Lower leg skin (tissue), 4 donors: ENCODE results near the gene FAM216A. TPM values are rescaled to one million over a fixed set of nuclear protein-coding genes. Genes with fewer than 3 reads are reported as not detected.
"Not testable (repeated sequence)": the region's sequence is repeated elsewhere in the genome, so short reads cannot be mapped to it uniquely, and the experiment has no call there.

Experiments
- DNase-seq, 2 donors: peaks; one replicate each; pipeline ENCODE4 v3.0.0-alpha.2; 2019; ENCODE audit warnings: low spot score in 2 of 2
- H3K4me3 ChIP-seq: fragments of 200-600 bp; sonication (generic); 2 replicates; pipeline ENCODE4 v1.5.1; 2017; ENCODE audit warnings: mild to moderate bottlenecking, low read depth; ENCODE audit not compliant: poor library complexity, severe bottlenecking
- CTCF ChIP-seq, 3 donors: fragments of 450-650 bp; IDR thresholded peaks; one replicate each; pipeline ENCODE4 v1.5.1; 2016; ENCODE audit warnings: antibody characterized with exemption in 3 of 3, mild to moderate bottlenecking in 3 of 3, moderate library complexity in 2 of 3
- POLR2A ChIP-seq, 2 donors: fragments of 450-650 bp; IDR thresholded peaks; one replicate each; pipeline ENCODE4 v1.6.1; 2016 to 2017; ENCODE audit warnings: antibody characterized with exemption in 2 of 2, mild to moderate bottlenecking in 1 of 2, moderate library complexity in 1 of 2
- WGBS, 2 donors: methylation state at CpG; one replicate each; pipeline ENCODE4 v1.1.5; 2018; 5-methylcytosine and 5-hydroxymethylcytosine counted together
- intact Hi-C: fragments of 100-400 bp; cut with DNase I; formaldehyde crosslinking; loops from one replicate; pipeline ENCODE4 v1.15.0; 2023; ENCODE audit warnings: low total_unique reads
- total RNA-seq, 4 donors: library from RNA; depleted of rRNA; stranded (reverse); fragments of >200 nt; gene quantifications; one replicate each; pipeline ENCODE4 v1.1.0, GENCODE V29; 2016

The FAM216A gene
- total RNA-seq, 4 donors from 2014 or later, result 0.30 to 1.9 (median 0.85) TPM

GRCh38 chr12:110505332-110505731, 36.7 kb downstream of the FAM216A start:
- intact Hi-C loops, result no loop called here
- H3K4me3 ChIP-seq, result no peak overlapping the region
- WGBS, 2 donors, result 81% methylated on average over 3 of the region's 3 CpGs
- TF ChIP-seq CTCF (IDR thresholded peaks at IDR 0.05), result no peak
- TF ChIP-seq POLR2A (IDR thresholded peaks at IDR 0.05), result no peak
- DNase-seq, result no peak

- TF ChIP-seq POLR2A (IDR thresholded peaks at IDR 0.05) (no peak), CTCF (IDR thresholded peaks at IDR 0.05) (no peak)
- 71 to 82% methylated on average over 4 of the region's 4 CpGs for WGBS, 2 donors
- no peak overlapping the region for H3K4me3 ChIP-seq
- no peak for DNase-seq
- intact Hi-C loops, result no loop called here
Measured at GRCh38 chr12:110508071-110508586, 39.5 kb downstream of the FAM216A start.

GRCh38 chr12:110513842-110514241, 45.2 kb downstream of the FAM216A start:
- no peak for TF ChIP-seq POLR2A (IDR thresholded peaks at IDR 0.05)
- TF ChIP-seq CTCF (IDR thresholded peaks at IDR 0.05), result no peak
- 77 to 78% methylated on average over 6 of the region's 6 CpGs for WGBS, 2 donors
- no peak for DNase-seq
- no peak overlapping the region for H3K4me3 ChIP-seq
- intact Hi-C loops, result loop anchor here (5.0 kb wide), 1 partner anchor 83 kb away; no protein-coding TSS in a partner anchor

- no peak overlapping the region for H3K4me3 ChIP-seq
- intact Hi-C loops, result loop anchor here (5.0 kb wide), 1 partner anchor 83 kb away; no protein-coding TSS in a partner anchor
- WGBS, 2 donors, result 63 to 76% methylated on average over 1 of the region's 1 CpG
- TF ChIP-seq CTCF (IDR thresholded peaks at IDR 0.05) (no peak), POLR2A (IDR thresholded peaks at IDR 0.05) (no peak)
- no peak for DNase-seq
Measured at GRCh38 chr12:110514363-110514762, 45.7 kb downstream of the FAM216A start.

- WGBS, 2 donors, result 92 to 98% methylated on average over 3 of the region's 3 CpGs
- no peak for DNase-seq
- H3K4me3 ChIP-seq, result no peak overlapping the region
- intact Hi-C loops, result no loop called here
- TF ChIP-seq POLR2A (IDR thresholded peaks at IDR 0.05), result no peak
Measured at GRCh38 chr12:110516995-110517394, 48.4 kb downstream of the FAM216A start.

GRCh38 chr12:110518014-110518413, 49.4 kb downstream of the FAM216A start:
- intact Hi-C loops, DNase-seq, H3K4me3 ChIP-seq: not testable (repeated sequence)
- WGBS, 2 donors, result 92% methylated on average over 8 of the region's 8 CpGs

- WGBS, 2 donors, result 86 to 90% methylated on average over 11 of the region's 11 CpGs
- H3K4me3 ChIP-seq, DNase-seq, intact Hi-C loops: not testable (repeated sequence)
Measured at GRCh38 chr12:110520876-110521712, 52.4 kb downstream of the FAM216A start.
